ENCODE measurements around the gene EPHB1.

EPHB1 gene

GRCh38 chr3:135033737-135034136 is 238.7 kb downstream of the EPHB1 start:
- H3K79me2 ChIP-seq (ENCODE audit: insufficient read depth, low read length) = no peaks in the 10 kb centered on the region
- no peaks in the 10 kb centered on the region for H4K20me1 ChIP-seq (ENCODE audit: insufficient read depth, low read length)
- H3K9ac ChIP-seq (ENCODE audit: low read length) = no peak overlapping the region
- no peak for TF ChIP-seq EZH2 (IDR thresholded peaks at IDR 0.05; ENCODE audit: borderline replicate concordance, low read length)
- TF ChIP-seq, protein P1, sequence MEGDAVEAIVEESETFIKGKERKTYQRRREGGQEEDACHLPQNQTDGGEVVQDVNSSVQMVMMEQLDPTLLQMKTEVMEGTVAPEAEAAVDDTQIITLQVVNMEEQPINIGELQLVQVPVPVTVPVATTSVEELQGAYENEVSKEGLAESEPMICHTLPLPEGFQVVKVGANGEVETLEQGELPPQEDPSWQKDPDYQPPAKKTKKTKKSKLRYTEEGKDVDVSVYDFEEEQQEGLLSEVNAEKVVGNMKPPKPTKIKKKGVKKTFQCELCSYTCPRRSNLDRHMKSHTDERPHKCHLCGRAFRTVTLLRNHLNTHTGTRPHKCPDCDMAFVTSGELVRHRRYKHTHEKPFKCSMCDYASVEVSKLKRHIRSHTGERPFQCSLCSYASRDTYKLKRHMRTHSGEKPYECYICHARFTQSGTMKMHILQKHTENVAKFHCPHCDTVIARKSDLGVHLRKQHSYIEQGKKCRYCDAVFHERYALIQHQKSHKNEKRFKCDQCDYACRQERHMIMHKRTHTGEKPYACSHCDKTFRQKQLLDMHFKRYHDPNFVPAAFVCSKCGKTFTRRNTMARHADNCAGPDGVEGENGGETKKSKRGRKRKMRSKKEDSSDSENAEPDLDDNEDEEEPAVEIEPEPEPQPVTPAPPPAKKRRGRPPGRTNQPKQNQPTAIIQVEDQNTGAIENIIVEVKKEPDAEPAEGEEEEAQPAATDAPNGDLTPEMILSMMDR (IDR thresholded peaks at IDR 0.05; ENCODE audit: low read length) = no peak
- no peaks in the 10 kb centered on the region for H3K9me3 ChIP-seq (ENCODE audit: low read length)
- no peak overlapping the region for H3K4me3 ChIP-seq (ENCODE audit: low read depth, low read length, poor library complexity, severe bottlenecking)
- H3K36me3 ChIP-seq (ENCODE audit: insufficient read depth, low read length) = no peaks in the 10 kb centered on the region
- no peaks in the 10 kb centered on the region for H3K9me2 ChIP-seq (ENCODE audit: low read depth, low read length)
- H3F3A ChIP-seq (ENCODE audit: insufficient read depth, low read length) = no peaks in the 10 kb centered on the region
- H2AFZ ChIP-seq (ENCODE audit: low read length) = no peak overlapping the region
- no peaks in the 10 kb centered on the region for H3K4me1 ChIP-seq (ENCODE audit: insufficient read depth, low read length, severe bottlenecking)
- H3K4me2 ChIP-seq (ENCODE audit: low read length) = no peak overlapping the region
- no peak overlapping the region for H3K27ac ChIP-seq (ENCODE audit: low read depth, low read length, poor library complexity, severe bottlenecking)
- H3K27me3 ChIP-seq (ENCODE audit: insufficient read depth, low read length) = no peaks in the 10 kb centered on the region

GRCh38 chr3:135034291-135034768 is 239.3 kb downstream of the EPHB1 start:
- no peak overlapping the region for H3K9ac ChIP-seq (ENCODE audit: low read length)
- H3K4me1 ChIP-seq (ENCODE audit: insufficient read depth, low read length, severe bottlenecking) = no peaks in the 10 kb centered on the region
- no peaks in the 10 kb centered on the region for H3F3A ChIP-seq (ENCODE audit: insufficient read depth, low read length)
- no peaks in the 10 kb centered on the region for H3K9me2 ChIP-seq (ENCODE audit: low read depth, low read length)
- no peak overlapping the region for H3K4me2 ChIP-seq (ENCODE audit: low read length)
- no peaks in the 10 kb centered on the region for H3K9me3 ChIP-seq (ENCODE audit: low read length)
- no peaks in the 10 kb centered on the region for H3K27me3 ChIP-seq (ENCODE audit: insufficient read depth, low read length)
- TF ChIP-seq, protein P1 (IDR thresholded peaks at IDR 0.05; ENCODE audit: low read length) = no peak
- no peak for TF ChIP-seq EZH2 (IDR thresholded peaks at IDR 0.05; ENCODE audit: borderline replicate concordance, low read length)
- no peaks in the 10 kb centered on the region for H4K20me1 ChIP-seq (ENCODE audit: insufficient read depth, low read length)
- no peak overlapping the region for H2AFZ ChIP-seq (ENCODE audit: low read length)
- H3K36me3 ChIP-seq (ENCODE audit: insufficient read depth, low read length) = no peaks in the 10 kb centered on the region
- H3K27ac ChIP-seq (ENCODE audit: low read depth, low read length, poor library complexity, severe bottlenecking) = no peak overlapping the region
- H3K4me3 ChIP-seq (ENCODE audit: low read depth, low read length, poor library complexity, severe bottlenecking) = no peak overlapping the region
- no peaks in the 10 kb centered on the region for H3K79me2 ChIP-seq (ENCODE audit: insufficient read depth, low read length)

DNA sequence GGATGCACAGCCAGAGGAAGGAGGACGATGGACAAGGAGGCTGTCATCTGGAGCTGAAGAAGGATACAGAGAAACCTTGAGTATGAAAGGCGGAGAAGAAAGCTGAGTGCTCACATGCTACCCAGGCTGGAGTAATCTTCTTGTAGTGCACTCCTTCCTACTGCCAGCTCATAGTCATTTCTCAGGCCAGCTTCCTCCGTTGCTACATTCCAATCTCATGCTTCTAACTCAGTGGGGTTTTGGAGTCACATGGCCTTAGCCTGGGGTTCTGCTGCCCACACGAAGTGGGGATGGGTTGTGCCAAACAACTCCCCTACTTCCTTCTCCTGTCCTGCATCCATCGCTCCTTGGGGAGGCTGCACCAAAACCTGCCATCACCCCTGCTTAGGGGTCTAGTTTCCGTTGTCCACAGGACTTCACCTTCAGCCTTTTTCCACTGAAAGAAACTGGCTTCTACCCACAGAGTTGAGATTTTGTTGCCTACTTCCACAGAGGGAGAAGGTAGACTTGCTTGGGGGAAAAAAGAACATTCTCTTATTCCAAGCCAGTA is 239.9 kb downstream of the EPHB1 start:
- H3K9me2 ChIP-seq (ENCODE audit: low read depth, low read length) = no peaks in the 10 kb centered on the region
- no peak overlapping the region for H3K4me2 ChIP-seq (ENCODE audit: low read length)
- no peaks in the 10 kb centered on the region for H3F3A ChIP-seq (ENCODE audit: insufficient read depth, low read length)
- no peaks in the 10 kb centered on the region for H3K9me3 ChIP-seq (ENCODE audit: low read length)
- no peaks in the 10 kb centered on the region for H3K27me3 ChIP-seq (ENCODE audit: insufficient read depth, low read length)
- H4K20me1 ChIP-seq (ENCODE audit: insufficient read depth, low read length) = no peaks in the 10 kb centered on the region
- TF ChIP-seq, protein P1 (IDR thresholded peaks at IDR 0.05; ENCODE audit: low read length) = no peak
- no peak for TF ChIP-seq EZH2 (IDR thresholded peaks at IDR 0.05; ENCODE audit: borderline replicate concordance, low read length)
- no peak overlapping the region for H3K27ac ChIP-seq (ENCODE audit: low read depth, low read length, poor library complexity, severe bottlenecking)
- no peak overlapping the region for H3K9ac ChIP-seq (ENCODE audit: low read length)
- no peak overlapping the region for H2AFZ ChIP-seq (ENCODE audit: low read length)
- no peaks in the 10 kb centered on the region for H3K4me1 ChIP-seq (ENCODE audit: insufficient read depth, low read length, severe bottlenecking)
- H3K79me2 ChIP-seq (ENCODE audit: insufficient read depth, low read length) = no peaks in the 10 kb centered on the region
- H3K4me3 ChIP-seq (ENCODE audit: low read depth, low read length, poor library complexity, severe bottlenecking) = no peak overlapping the region
- no peaks in the 10 kb centered on the region for H3K36me3 ChIP-seq (ENCODE audit: insufficient read depth, low read length)
